Left lung (tissue), 10 donors: ENCODE data around the gene FREM1. TPM values are rescaled to one million over a fixed set of nuclear protein-coding genes. Genes with fewer than 3 reads are reported as not detected.

Source experiments
- ATAC-seq: fragments of 200-7000 bp; cut with Tn5 transposase; one replicate; pipeline ENCODE4 v1.9.1; 2020; ENCODE audit warnings: moderate library complexity
- DNase-seq, 4 donors: peaks; one replicate each; pipeline ENCODE4 v3.0.0-alpha.2; 2013 to 2020
- H3K27ac ChIP-seq, 2 donors: fragments of 200-600 bp; sonication (generic) in 1 of 2; one replicate each; pipeline versions ENCODE4 v1.5.0 to v1.8.0; 2020 to 2021
- H3K27me3 ChIP-seq, 2 donors: fragments of 200-600 bp; sonication (generic) in 1 of 2; one replicate each; pipeline versions ENCODE4 v1.5.0 to v1.8.0; 2020 to 2021
- H3K36me3 ChIP-seq, 2 donors: fragments of 200-600 bp; sonication (generic) in 1 of 2; one replicate each; pipeline versions ENCODE4 v1.5.0 to v1.8.0; 2020 to 2021
- H3K4me1 ChIP-seq, 2 donors: fragments of 200-600 bp; one replicate each; pipeline ENCODE4 v1.8.0; 2021
- H3K4me3 ChIP-seq, 2 donors: fragments of 200-600 bp; sonication (generic) in 1 of 2; one replicate each; pipeline versions ENCODE4 v1.5.0 to v1.8.0; 2020 to 2021; ENCODE audit warnings: mild to moderate bottlenecking in 1 of 2
- H3K9me3 ChIP-seq, 2 donors: fragments of 200-600 bp; sonication (generic) in 1 of 2; one replicate each; pipeline versions ENCODE4 v1.5.0 to v1.8.0; 2020 to 2021
- intact Hi-C, 2 donors: fragments of 100-400 bp; cut with DNase I; formaldehyde crosslinking; loops; one replicate each; pipeline versions ENCODE4 v1.11.2 to v1.14.2; 2022
- polyA plus RNA-seq, 6 donors: library from polyadenylated mRNA; unstranded; fragments of 120-200 nt; gene quantifications; one replicate each; pipeline ENCODE4 v1.2.1, GENCODE V29; 2013; ENCODE audit not compliant: insufficient read length in 6 of 6
- total RNA-seq, 2 donors: library from RNA; stranded (reverse); fragmentation: NEBNext Ultra II Directional; extraction: Animal tissue kit (Norgen Biotek cat#: 25700); gene quantifications; one replicate each; pipeline ENCODE4 v1.2.1, GENCODE V29; 2021
- TF ChIP-seq, protein P1 (sequence below), 2 donors: fragments of 200-600 bp; sonication (generic) in 1 of 2; IDR thresholded peaks; one replicate each; pipeline versions ENCODE4 v1.5.0 to v1.8.0; 2021; ENCODE audit warnings: antibody characterized with exemption in 2 of 2
- donor health status: DM: no; HTN: yes; CAD: no.
- donor health status: DM: no; HTN: no; CAD: no.

Gene FREM1
- total and polyA plus RNA-seq, 8 donors = 2.4 to 104 (median 66.4) TPM

DNA sequence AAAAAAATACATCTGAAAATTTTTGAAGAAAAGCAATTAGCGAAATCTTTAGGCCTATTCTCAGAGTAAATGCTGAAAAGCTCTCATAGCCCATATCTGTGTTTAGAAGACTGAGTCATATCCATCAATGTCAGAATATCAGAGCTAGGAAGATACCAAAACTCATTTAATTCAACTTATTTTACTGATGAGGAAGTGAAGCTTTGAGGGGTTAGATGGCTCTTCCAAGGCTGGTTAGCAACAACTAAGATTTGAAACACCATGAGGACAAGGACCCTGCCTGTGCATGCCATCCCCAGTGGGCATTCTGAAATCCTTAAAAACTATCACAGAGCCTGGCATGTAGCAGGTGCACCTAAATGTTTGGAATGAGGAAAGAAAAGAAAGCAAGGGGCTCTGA, 2.5 kb downstream of the FREM1 start:
- ATAC-seq (no peak), DNase-seq (no peak)
- intact Hi-C loops = no loop called here
- no peaks in the 10 kb centered on the region for H3K4me1 ChIP-seq
- TF ChIP-seq, protein P1, sequence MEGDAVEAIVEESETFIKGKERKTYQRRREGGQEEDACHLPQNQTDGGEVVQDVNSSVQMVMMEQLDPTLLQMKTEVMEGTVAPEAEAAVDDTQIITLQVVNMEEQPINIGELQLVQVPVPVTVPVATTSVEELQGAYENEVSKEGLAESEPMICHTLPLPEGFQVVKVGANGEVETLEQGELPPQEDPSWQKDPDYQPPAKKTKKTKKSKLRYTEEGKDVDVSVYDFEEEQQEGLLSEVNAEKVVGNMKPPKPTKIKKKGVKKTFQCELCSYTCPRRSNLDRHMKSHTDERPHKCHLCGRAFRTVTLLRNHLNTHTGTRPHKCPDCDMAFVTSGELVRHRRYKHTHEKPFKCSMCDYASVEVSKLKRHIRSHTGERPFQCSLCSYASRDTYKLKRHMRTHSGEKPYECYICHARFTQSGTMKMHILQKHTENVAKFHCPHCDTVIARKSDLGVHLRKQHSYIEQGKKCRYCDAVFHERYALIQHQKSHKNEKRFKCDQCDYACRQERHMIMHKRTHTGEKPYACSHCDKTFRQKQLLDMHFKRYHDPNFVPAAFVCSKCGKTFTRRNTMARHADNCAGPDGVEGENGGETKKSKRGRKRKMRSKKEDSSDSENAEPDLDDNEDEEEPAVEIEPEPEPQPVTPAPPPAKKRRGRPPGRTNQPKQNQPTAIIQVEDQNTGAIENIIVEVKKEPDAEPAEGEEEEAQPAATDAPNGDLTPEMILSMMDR (IDR thresholded peaks at IDR 0.05) = no peak
- no peaks in the 10 kb centered on the region for H3K9me3 ChIP-seq
- H3K27ac ChIP-seq = no peak overlapping the region
- no peak overlapping the region for H3K4me3 ChIP-seq
- no peaks in the 10 kb centered on the region for H3K27me3 ChIP-seq
- no peaks in the 10 kb centered on the region for H3K36me3 ChIP-seq

DNA sequence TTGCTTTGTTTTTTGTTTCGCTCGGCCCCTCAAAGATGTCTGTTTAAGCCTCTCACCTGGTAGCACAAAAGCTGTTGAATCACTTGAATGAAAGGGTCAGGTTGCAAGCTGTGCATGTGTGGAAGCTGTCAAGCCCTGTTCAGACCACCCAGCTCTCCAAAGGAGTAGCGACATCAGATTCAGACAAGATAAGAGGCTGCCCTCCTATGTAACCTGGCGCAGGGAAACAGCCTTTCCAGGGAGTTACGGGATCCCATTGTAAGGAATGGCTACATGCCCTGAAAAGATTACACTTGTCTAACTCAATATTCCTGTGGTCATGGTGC, 2.9 kb downstream of the FREM1 start:
- ATAC-seq = no peak
- TF ChIP-seq, protein P1 (IDR thresholded peaks at IDR 0.05) = no peak

DNA sequence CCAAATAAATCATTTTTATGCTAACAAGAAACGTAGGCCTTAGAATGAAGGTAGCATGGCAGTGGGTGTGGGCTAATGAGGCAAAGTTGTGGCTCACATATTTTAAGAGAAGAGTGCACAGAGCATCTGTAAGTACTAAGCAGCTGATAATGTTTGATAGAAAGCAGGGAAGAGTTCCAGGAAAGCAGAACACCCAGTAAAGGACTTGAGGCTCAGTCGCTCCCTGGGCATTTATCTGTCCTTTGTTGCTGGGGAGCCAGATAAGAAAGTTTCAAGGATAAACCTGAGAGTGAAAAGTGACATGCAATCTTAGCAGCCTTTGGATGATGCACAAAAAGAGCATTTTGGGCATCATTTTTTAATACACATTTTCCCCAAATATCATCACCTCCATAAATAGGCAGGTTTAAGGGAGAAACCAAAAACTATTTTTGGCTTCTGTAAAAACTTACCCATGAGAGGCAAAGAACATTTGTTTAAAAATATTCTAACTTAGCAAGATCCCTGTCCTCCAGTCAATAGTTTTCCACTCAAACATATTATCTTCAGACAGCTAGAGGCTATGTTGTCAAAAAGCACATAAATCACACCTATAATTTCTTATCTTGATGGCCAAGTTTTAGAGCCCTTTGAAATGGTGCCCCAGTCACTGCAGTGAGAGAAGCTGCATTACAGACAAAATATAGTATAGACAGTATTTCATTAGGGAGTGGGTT, 3.4 kb downstream of the FREM1 start:
- Histone ChIP-seq H3K36me3 (no peaks in the 10 kb centered on the region), H3K4me3 (no peak overlapping the region), H3K27ac (no peak overlapping the region), H3K27me3 (no peaks in the 10 kb centered on the region), H3K9me3 (no peaks in the 10 kb centered on the region), H3K4me1 (no peaks in the 10 kb centered on the region)
- no peak for DNase-seq
- intact Hi-C loops = no loop called here
- no peak for ATAC-seq
- TF ChIP-seq, protein P1 (IDR thresholded peaks at IDR 0.05) = no peak

More for the DNA sequence above, 2.9 kb downstream of the FREM1 start:
- intact Hi-C loops = no loop called here
- Histone ChIP-seq H3K27ac (no peak overlapping the region), H3K4me3 (no peak overlapping the region), H3K36me3 (no peaks in the 10 kb centered on the region), H3K4me1 (no peaks in the 10 kb centered on the region), H3K9me3 (no peaks in the 10 kb centered on the region), H3K27me3 (no peaks in the 10 kb centered on the region)
- no peak for DNase-seq

DNA sequence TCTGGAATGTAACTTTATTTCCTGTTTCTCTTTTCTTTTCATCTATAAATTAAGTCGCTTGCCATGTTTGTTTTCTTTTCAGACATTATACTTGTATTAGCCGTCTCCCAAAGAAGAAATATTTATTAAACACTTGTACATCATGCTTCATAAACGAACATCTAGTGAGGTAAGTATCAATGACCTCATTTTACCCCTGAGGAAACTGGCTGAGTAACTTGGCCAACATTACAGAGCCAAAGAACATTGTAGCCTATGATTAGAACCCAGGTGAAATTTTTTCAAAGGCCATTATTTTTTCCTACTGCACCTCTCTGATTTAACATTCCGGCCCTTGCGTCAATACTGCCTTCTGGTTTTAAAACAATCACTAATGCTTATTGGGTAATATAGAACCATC, 4.2 kb downstream of the FREM1 start:
- ATAC-seq (no peak), DNase-seq (no peak)
- no peak overlapping the region for H3K27ac ChIP-seq
- TF ChIP-seq, protein P1 (IDR thresholded peaks at IDR 0.05) = no peak
- no peaks in the 10 kb centered on the region for H3K9me3 ChIP-seq
- no peaks in the 10 kb centered on the region for H3K27me3 ChIP-seq
- H3K4me1 ChIP-seq = no peaks in the 10 kb centered on the region
- intact Hi-C loops = no loop called here
- H3K36me3 ChIP-seq = no peaks in the 10 kb centered on the region
- no peak overlapping the region for H3K4me3 ChIP-seq

DNA sequence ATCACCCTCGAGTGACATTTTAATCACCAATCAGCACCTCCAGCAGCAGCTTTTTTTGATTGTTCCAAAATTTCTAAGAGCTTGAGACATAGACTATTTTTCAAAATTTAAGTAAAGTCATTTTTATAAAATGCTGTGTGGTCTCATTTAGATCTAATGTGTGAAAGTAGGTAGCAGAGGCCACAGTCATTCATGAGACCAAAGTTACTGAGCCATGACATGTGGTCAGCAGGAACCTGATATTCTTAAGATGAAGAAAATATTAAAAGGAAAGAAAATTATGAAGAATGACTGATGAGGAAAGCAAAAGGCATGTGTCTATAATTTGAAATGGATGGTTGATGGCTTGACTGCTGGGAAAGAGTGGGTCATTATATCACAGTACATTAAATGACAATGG, 7.2 kb downstream of the FREM1 start:
- ATAC-seq (no peak), DNase-seq (no peak)
- H3K4me3 ChIP-seq = no peak overlapping the region
- TF ChIP-seq, protein P1 (IDR thresholded peaks at IDR 0.05) = no peak
- no peaks in the 10 kb centered on the region for H3K9me3 ChIP-seq
- intact Hi-C loops = no loop called here
- H3K4me1 ChIP-seq = no peaks in the 10 kb centered on the region
- H3K27me3 ChIP-seq = no peaks in the 10 kb centered on the region
- H3K36me3 ChIP-seq = no peaks in the 10 kb centered on the region
- no peak overlapping the region for H3K27ac ChIP-seq
